ENCODE data around the gene CHST8.
"Not testable (repeated sequence)": the region's sequence is repeated elsewhere in the genome, so short reads cannot be mapped to it uniquely, and the experiment has no call there.

The CHST8 gene

DNA sequence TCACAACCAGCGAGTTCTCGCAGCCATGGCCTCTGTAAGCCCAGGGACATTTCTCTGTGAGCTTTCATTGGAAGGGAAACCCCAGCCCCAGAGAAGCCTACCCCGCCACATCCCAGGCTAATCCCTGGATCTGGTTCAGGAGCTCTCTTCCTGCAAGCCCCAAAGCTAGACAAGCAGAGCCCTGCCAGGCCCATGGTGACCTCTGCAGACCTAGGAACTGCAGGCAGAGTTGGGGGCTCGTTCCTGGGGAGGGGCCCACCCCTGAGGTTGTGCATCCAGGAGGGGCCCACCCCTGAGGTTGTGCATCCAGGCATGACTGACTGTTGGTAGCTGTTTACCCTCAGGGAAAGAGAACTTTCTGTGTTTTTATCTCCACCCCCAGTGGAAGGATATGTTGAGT, 196.7 kb downstream of the CHST8 start:
- DNase-seq = no peak

DNA sequence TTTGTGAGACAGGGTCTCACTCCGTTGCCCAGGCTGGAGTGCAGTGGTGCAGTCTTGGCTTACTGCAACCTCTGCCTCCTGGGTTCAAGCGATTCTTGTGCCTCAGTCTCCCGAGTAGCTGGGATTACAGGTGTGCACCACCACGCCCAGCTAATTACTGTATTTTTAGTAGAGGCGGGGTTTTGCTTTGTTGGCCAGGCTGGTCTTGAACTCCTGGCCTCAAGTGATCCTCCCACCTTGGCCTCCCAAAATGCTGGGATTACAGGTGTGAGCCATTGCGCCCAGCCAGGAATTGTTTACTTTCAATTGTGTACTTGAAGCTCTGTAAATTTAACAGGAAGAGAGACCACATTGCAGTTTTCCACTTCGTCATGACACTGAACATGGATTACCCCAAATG, 197.3 kb downstream of the CHST8 start:
- DNase-seq = not testable (repeated sequence)

DNA sequence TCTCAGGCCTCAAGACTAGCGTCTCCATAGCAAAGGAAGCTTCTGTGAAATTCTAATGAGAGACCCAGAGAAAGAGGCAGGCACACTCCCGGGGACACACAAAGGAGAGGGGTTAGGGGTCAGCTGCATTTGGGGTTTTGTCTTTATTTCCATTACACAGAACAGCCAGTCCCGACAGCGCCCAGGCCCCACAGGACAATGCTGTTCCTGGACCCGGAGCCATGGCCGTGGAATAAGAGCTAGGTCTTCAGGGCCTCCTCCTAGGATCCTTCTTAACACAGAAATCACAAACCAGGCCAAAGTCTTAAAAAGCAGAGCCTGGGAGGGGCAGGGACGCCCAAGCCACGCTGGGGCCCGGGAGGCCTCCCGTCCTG, 197.7 kb downstream of the CHST8 start:
- no peak for DNase-seq

DNA sequence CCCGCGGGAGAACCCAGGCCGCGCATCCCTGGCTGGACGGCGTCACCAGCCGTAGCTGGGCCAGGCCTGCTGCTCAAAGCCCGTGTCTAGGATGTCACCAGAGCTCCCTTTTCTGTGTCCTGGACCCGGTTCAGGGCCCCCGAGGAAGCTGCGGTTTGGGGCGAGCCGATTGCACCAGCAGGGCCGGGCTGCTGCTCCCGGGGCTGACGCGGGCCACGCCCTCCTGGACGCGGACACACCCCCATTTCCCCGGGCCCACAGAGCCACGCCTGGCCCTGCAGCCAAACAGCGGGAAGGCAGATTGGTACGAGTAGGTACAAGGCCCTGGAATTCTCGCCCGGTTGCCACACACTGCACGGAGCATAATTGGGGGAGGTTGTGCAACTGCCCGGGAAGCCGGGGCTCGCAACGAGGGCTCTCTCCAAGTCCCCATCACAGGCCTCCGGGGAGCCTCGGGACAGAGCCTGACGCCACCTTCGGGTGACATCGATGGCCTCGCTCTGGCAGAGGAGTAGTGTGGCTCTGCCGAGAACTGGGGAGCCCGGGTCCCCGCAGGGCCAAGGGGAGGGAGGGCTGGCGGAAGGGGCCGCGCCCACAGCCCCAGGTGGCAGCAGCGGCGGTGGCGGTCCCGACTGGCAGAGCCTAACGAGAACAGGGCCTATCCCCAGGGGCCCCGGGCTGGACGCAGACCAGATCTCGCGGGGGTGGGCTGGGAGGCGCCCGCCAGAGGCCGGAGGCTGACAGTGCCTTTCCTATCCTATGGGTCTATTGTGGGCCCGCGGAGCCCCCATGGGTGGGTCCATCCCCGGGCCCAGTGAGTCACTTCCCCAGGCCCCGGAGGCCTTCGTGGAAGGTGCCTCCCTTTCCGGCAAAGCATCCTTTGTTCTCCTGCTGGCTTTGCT, 198.4 kb downstream of the CHST8 start:
- DNase-seq = no peak

DNA sequence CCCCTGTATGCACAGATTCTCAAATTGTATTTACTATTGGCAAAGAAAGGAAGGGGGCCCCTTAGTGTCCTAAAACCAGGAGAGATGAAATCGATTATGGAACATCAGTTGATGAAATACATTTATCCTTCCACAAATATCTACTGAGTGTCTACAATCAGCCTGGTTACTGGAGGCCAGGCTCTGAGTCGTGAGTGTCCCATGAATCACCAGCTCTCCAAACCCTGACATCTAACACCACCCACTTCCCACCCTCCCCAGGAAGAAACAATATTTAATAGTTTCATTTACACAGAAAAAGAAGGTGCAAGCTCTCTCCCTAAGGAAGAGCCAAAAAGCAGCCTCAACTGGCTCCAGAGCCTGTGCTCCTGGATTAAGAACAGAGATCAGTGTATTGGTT, 200.1 kb downstream of the CHST8 start:
- no peak for DNase-seq
